NCI-H2196 treated with DMSO at 0.1 percent for 48 hours (cell line): Measurements from ENCODE around the gene RPUSD4.

ENCODE experiments used
- DNase-seq: peaks from one replicate; lab custom pipeline; 2025; ENCODE audit not compliant: unreplicated experiment; lab: John Stamatoyannopoulos, UW

Gene RPUSD4

GRCh38 chr11:126214441-126214840 is 3.0 kb upstream of the RPUSD4 start:
- DNase-seq = no peak

- DNase-seq = no peak
Observed at GRCh38 chr11:126212089-126212660, 725 bp upstream of the RPUSD4 start.

GRCh38 chr11:126210871-126211235 is 597 bp downstream of the RPUSD4 start:
- no peak for DNase-seq

GRCh38 chr11:126207896-126208295 is 3.6 kb downstream of the RPUSD4 start:
- DNase-seq = no peak

- no peak for DNase-seq
Observed at GRCh38 chr11:126205359-126205758, 6.1 kb downstream of the RPUSD4 start.

- DNase-seq = no peak
Observed at GRCh38 chr11:126202646-126203359, 8.6 kb downstream of the RPUSD4 start.

- no peak for DNase-seq
Observed at GRCh38 chr11:126198648-126199047, 12.8 kb downstream of the RPUSD4 start.

GRCh38 chr11:126197277-126197939 is 14.0 kb downstream of the RPUSD4 start:
- DNase-seq = no peak

GRCh38 chr11:126195119-126195518 is 16.3 kb downstream of the RPUSD4 start:
- no peak for DNase-seq

- no peak for DNase-seq
Observed at GRCh38 chr11:126194121-126194543, 17.3 kb downstream of the RPUSD4 start.

GRCh38 chr11:126193038-126193478 is 18.4 kb downstream of the RPUSD4 start:
- DNase-seq = no peak

GRCh38 chr11:126192361-126192760 is 19.1 kb downstream of the RPUSD4 start:
- DNase-seq = no peak

- no peak for DNase-seq
Observed at GRCh38 chr11:126191379-126192073, 19.9 kb downstream of the RPUSD4 start.

GRCh38 chr11:126190792-126191191 is 20.7 kb downstream of the RPUSD4 start:
- no peak for DNase-seq

- no peak for DNase-seq
Observed at GRCh38 chr11:126189109-126189929, 22.1 kb downstream of the RPUSD4 start.

GRCh38 chr11:126188332-126189108 is 22.9 kb downstream of the RPUSD4 start:
- DNase-seq = no peak

- no peak for DNase-seq
Observed at GRCh38 chr11:126186708-126187529, 24.5 kb downstream of the RPUSD4 start.

- no peak for DNase-seq
Observed at GRCh38 chr11:126186025-126186698, 25.3 kb downstream of the RPUSD4 start.
